ENCODE results near the gene TAF5. TPM values are rescaled to one million over a fixed set of nuclear protein-coding genes. Genes with fewer than 3 reads are reported as not detected.

The TAF5 gene
- total RNA-seq, 1 experiment from 2014 or later = 8.3 TPM

- Histone ChIP-seq H3K79me1 (ENCODE audit: insufficient read depth, low read depth, low read length, poor library complexity, severe bottlenecking) (no peaks in the 10 kb centered on the region), H3K4me1 (ENCODE audit: insufficient read depth, low read length) (no peaks in the 10 kb centered on the region), H3K27me3 (ENCODE audit: insufficient read depth, low read length) (no peaks in the 10 kb centered on the region), H3K56ac (ENCODE audit: insufficient read length, low read depth, low read length) (no peak overlapping the region), H4K91ac (ENCODE audit: insufficient read length, low read depth, low read length) (no peak overlapping the region), H3T11ph (ENCODE audit: low read length) (no peak overlapping the region), H3K9ac (ENCODE audit: extremely low read depth, insufficient read length, low read length) (no peak overlapping the region), H2BK120ac (ENCODE audit: low read depth, low read length, poor library complexity, severe bottlenecking) (no peak overlapping the region), H3K23ac (ENCODE audit: insufficient read length, low read depth, low read length) (no peak overlapping the region), H3K14ac (ENCODE audit: insufficient read depth, low read length) (no peak overlapping the region), H4K20me1 (ENCODE audit: control insufficient read depth, insufficient read depth, insufficient read length) (no peaks in the 10 kb centered on the region), H4K8ac (replicated peaks; ENCODE audit: insufficient read length, low read depth, low read length) (no peak overlapping the region), H3K79me2 (ENCODE audit: insufficient read depth, low read length) (no peaks in the 10 kb centered on the region; the same call in 1 of the 2 replicates), H3K23me2 (ENCODE audit: insufficient read length, low read depth, low read length, poor library complexity, severe bottlenecking) (no peaks in the 10 kb centered on the region), H2AFZ (ENCODE audit: low read length) (no peak overlapping the region), H2AK5ac (ENCODE audit: insufficient read length, low read length) (no peak overlapping the region), H3K4ac (ENCODE audit: low read depth, low read length) (no peak overlapping the region), H3K18ac (ENCODE audit: insufficient read length, low read depth, low read length) (no peak overlapping the region), H2BK15ac (ENCODE audit: low read depth, low read length) (no peak overlapping the region), H3K27ac (ENCODE audit: insufficient read length, low read depth, low read length) (no peak overlapping the region), H2BK20ac (ENCODE audit: low read depth, low read length, poor library complexity, severe bottlenecking) (no peak overlapping the region), H4K5ac (ENCODE audit: insufficient read length, low read depth, low read length) (no peak overlapping the region), H3K9me3 (ENCODE audit: control insufficient read depth, low read depth, low read length) (no peaks in the 10 kb centered on the region), H3K4me2 (ENCODE audit: insufficient read depth, insufficient read length, low read length) (no peak overlapping the region), H2BK12ac (ENCODE audit: insufficient read length, low read depth, low read length) (no peak overlapping the region), H2BK5ac (ENCODE audit: insufficient read length, low read length) (no peak overlapping the region)
- no CpG with 5 or more reads among the region's 9 CpGs for WGBS (ENCODE audit: extremely low coverage, insufficient read length, low lambda C conversion rate)
- H3K27me3 Mint-ChIP-seq (ENCODE audit: low read depth) = no peaks in the 10 kb centered on the region
- peaks cover 46 to 92% (median 80%) of the 10 kb centered on the region in 3 experiments for H3K36me3 Mint-ChIP-seq (ENCODE audit: insufficient read depth in 1 of 3, low read depth in 3 of 3)
- H3K9me3 Mint-ChIP-seq = no peaks in the 10 kb centered on the region
- no peak for TF ChIP-seq CTCF (conservative IDR thresholded peaks at IDR 0.05)
- H3K4me3 Mint-ChIP-seq = no peak overlapping the region
- H3K27ac Mint-ChIP-seq = no peak overlapping the region
- DNase-seq = no peak
- no peaks in the 10 kb centered on the region for H3K4me1 Mint-ChIP-seq
Observed at GRCh38 chr10:103427866-103428265, 60.1 kb downstream of the TAF5 start.
